ENCODE results near the gene MYO10. TPM values are rescaled to one million over a fixed set of nuclear protein-coding genes. Genes with fewer than 3 reads are reported as not detected.

MYO10 gene
- total and polyA plus RNA-seq, 2 experiments from 2014 or later, result 119 to 276 TPM

DNA sequence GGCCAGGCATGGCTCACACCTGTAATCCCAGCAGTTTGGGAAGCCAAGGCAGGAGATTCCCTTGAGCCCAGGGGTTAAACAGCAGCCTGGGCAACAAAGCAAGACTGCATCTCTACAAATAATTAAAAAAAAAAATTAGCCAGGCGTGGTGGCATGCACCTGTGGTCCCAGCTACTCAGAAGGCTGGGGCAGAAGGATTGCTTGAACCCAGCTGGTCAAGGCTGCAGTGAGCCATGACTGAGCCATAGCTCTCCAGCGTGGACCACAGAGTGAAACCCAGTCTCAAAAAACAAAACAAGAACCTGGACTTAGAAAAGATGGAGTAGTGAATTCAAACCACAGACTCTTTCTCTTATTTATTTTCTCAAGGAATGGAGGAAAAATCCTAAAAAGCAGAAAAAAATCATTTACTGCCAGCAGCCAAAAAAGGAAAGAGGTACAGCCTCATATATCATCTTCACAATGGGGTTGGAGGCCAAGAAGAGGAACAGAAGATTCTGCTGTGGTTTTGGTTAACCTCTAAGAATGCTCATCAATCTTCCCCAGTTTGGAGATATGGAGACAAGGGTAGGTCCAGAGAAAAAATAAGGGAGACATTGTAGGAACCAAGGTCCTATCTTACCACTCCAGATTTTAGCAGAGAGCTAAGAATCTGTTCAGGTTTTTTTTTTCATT is 40.0 kb upstream of the MYO10 start:
- Histone ChIP-seq H3K9me2 (ENCODE audit: insufficient read depth) (no peaks in the 10 kb centered on the region), H3K4me1 (ENCODE audit: insufficient read depth) (no peaks in the 10 kb centered on the region), H3K4me3 (no peak overlapping the region), H2AFZ (no peak overlapping the region), H3K36me3 (ENCODE audit: insufficient read depth) (no peaks in the 10 kb centered on the region), H3K27me3 (ENCODE audit: insufficient read depth) (no peaks in the 10 kb centered on the region), H3K79me2 (replicated peaks; ENCODE audit: insufficient read depth) (no peaks in the 10 kb centered on the region), H3F3A (replicated peaks; ENCODE audit: low read depth) (no peaks in the 10 kb centered on the region), H3K4me2 (no peak overlapping the region), H4K20me1 (replicated peaks; ENCODE audit: insufficient read depth) (no peaks in the 10 kb centered on the region), H3K27ac (ENCODE audit: low read depth) (no peak overlapping the region)
- H3K36me3 Mint-ChIP-seq (ENCODE audit: low read depth), result no peaks in the 10 kb centered on the region
- DNase-seq (ENCODE audit: low spot score) (no peak), ATAC-seq (no peak)
- TF ChIP-seq EZH2phosphoT487 (IDR thresholded peaks at IDR 0.05; ENCODE audit: unreplicated experiment) (no peak), ZNF331 (CRISPR knock-in tag; IDR thresholded peaks at IDR 0.05; ENCODE audit: low read depth) (no peak), POLR2AphosphoS5 (IDR thresholded peaks at IDR 0.05; ENCODE audit: low read depth) (no peak), NANOG (IDR thresholded peaks at IDR 0.05; ENCODE audit: borderline replicate concordance) (no peak), EZH2 (IDR thresholded peaks at IDR 0.05; ENCODE audit: low read depth, unreplicated experiment) (no peak), CREB1 (CRISPR knock-in tag; IDR thresholded peaks at IDR 0.05; ENCODE audit: low read depth) (no peak), ZNF114 (CRISPR knock-in tag; IDR thresholded peaks at IDR 0.05) (no peak), JUNB (IDR thresholded peaks at IDR 0.05; ENCODE audit: unreplicated experiment) (no peak), ZNF462 (CRISPR knock-in tag; IDR thresholded peaks at IDR 0.05) (no peak), STAT1 (IDR thresholded peaks at IDR 0.05; ENCODE audit: unreplicated experiment) (no peak)
- TF ChIP-seq, protein P1, sequence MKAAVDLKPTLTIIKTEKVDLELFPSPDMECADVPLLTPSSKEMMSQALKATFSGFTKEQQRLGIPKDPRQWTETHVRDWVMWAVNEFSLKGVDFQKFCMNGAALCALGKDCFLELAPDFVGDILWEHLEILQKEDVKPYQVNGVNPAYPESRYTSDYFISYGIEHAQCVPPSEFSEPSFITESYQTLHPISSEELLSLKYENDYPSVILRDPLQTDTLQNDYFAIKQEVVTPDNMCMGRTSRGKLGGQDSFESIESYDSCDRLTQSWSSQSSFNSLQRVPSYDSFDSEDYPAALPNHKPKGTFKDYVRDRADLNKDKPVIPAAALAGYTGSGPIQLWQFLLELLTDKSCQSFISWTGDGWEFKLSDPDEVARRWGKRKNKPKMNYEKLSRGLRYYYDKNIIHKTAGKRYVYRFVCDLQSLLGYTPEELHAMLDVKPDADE (IDR thresholded peaks at IDR 0.05), result no peak
- TF ChIP-seq, protein P2, sequence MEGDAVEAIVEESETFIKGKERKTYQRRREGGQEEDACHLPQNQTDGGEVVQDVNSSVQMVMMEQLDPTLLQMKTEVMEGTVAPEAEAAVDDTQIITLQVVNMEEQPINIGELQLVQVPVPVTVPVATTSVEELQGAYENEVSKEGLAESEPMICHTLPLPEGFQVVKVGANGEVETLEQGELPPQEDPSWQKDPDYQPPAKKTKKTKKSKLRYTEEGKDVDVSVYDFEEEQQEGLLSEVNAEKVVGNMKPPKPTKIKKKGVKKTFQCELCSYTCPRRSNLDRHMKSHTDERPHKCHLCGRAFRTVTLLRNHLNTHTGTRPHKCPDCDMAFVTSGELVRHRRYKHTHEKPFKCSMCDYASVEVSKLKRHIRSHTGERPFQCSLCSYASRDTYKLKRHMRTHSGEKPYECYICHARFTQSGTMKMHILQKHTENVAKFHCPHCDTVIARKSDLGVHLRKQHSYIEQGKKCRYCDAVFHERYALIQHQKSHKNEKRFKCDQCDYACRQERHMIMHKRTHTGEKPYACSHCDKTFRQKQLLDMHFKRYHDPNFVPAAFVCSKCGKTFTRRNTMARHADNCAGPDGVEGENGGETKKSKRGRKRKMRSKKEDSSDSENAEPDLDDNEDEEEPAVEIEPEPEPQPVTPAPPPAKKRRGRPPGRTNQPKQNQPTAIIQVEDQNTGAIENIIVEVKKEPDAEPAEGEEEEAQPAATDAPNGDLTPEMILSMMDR (conservative IDR thresholded peaks at IDR 0.05; ENCODE audit: low read depth in 2 of 2), result no peak
- TF ChIP-seq, protein P3, sequence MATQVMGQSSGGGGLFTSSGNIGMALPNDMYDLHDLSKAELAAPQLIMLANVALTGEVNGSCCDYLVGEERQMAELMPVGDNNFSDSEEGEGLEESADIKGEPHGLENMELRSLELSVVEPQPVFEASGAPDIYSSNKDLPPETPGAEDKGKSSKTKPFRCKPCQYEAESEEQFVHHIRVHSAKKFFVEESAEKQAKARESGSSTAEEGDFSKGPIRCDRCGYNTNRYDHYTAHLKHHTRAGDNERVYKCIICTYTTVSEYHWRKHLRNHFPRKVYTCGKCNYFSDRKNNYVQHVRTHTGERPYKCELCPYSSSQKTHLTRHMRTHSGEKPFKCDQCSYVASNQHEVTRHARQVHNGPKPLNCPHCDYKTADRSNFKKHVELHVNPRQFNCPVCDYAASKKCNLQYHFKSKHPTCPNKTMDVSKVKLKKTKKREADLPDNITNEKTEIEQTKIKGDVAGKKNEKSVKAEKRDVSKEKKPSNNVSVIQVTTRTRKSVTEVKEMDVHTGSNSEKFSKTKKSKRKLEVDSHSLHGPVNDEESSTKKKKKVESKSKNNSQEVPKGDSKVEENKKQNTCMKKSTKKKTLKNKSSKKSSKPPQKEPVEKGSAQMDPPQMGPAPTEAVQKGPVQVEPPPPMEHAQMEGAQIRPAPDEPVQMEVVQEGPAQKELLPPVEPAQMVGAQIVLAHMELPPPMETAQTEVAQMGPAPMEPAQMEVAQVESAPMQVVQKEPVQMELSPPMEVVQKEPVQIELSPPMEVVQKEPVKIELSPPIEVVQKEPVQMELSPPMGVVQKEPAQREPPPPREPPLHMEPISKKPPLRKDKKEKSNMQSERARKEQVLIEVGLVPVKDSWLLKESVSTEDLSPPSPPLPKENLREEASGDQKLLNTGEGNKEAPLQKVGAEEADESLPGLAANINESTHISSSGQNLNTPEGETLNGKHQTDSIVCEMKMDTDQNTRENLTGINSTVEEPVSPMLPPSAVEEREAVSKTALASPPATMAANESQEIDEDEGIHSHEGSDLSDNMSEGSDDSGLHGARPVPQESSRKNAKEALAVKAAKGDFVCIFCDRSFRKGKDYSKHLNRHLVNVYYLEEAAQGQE (IDR thresholded peaks at IDR 0.05; ENCODE audit: unreplicated experiment), result no peak
- H3K9me3 Mint-ChIP-seq, result no peaks in the 10 kb centered on the region
- H3K4me1 Mint-ChIP-seq, result peaks cover 5% of the 10 kb centered on the region
- no peak overlapping the region for H3K4me3 Mint-ChIP-seq
- H3K27me3 Mint-ChIP-seq (ENCODE audit: insufficient read depth, low read depth, poor library complexity), result peaks cover 11% of the 10 kb centered on the region
- no peak overlapping the region for H3K27ac Mint-ChIP-seq

Data from GM23338 (cell line).